Measurements from ENCODE around the gene NOTCH3.
A peak's percentile ranks its signal among the peaks of the same experiment; 100 is the strongest.

The NOTCH3 gene

GRCh38 chr19:15161028-15161984, 39.5 kb downstream of the NOTCH3 start:
- DNase-seq (ENCODE audit: low read depth), result no peak

- DNase-seq (ENCODE audit: low read depth), result no peak
Observed at GRCh38 chr19:15159251-15159650, 41.5 kb downstream of the NOTCH3 start.

GRCh38 chr19:15156391-15156790, 44.4 kb downstream of the NOTCH3 start:
- DNase-seq (ENCODE audit: low read depth), result no peak

GRCh38 chr19:15155296-15155695, 45.5 kb downstream of the NOTCH3 start:
- no peak for DNase-seq (ENCODE audit: low read depth)

GRCh38 chr19:15154002-15154612, 46.7 kb downstream of the NOTCH3 start:
- DNase-seq (ENCODE audit: low read depth), result no peak

- no peak for DNase-seq (ENCODE audit: low read depth)
Observed at GRCh38 chr19:15149737-15150136, 51.1 kb downstream of the NOTCH3 start.

GRCh38 chr19:15147090-15147489, 53.7 kb downstream of the NOTCH3 start:
- no peak for DNase-seq (ENCODE audit: low read depth)

- no peak for DNase-seq (ENCODE audit: low read depth)
Observed at GRCh38 chr19:15144046-15144646, 56.6 kb downstream of the NOTCH3 start.

- DNase-seq (ENCODE audit: low read depth), result no peak
Observed at GRCh38 chr19:15142313-15142712, 58.5 kb downstream of the NOTCH3 start.

GRCh38 chr19:15141143-15141542, 59.7 kb downstream of the NOTCH3 start:
- DNase-seq (ENCODE audit: low read depth), result no peak

- DNase-seq (ENCODE audit: low read depth), result no peak
Observed at GRCh38 chr19:15138427-15138826, 62.4 kb downstream of the NOTCH3 start.

GRCh38 chr19:15137777-15138176, 63.0 kb downstream of the NOTCH3 start:
- no peak for DNase-seq (ENCODE audit: low read depth)

- DNase-seq (ENCODE audit: low read depth), result no peak
Observed at GRCh38 chr19:15136234-15136954, 64.4 kb downstream of the NOTCH3 start.

GRCh38 chr19:15129856-15130585, 70.8 kb downstream of the NOTCH3 start:
- DNase-seq (ENCODE audit: low read depth), result no peak

- no peak for DNase-seq (ENCODE audit: low read depth)
Observed at GRCh38 chr19:15128162-15128770, 72.5 kb downstream of the NOTCH3 start.

GRCh38 chr19:15126131-15126910, 74.5 kb downstream of the NOTCH3 start:
- no peak for DNase-seq (ENCODE audit: low read depth)

- DNase-seq (ENCODE audit: low read depth), result peak; percentile 94
Observed at GRCh38 chr19:15125232-15126067, 75.3 kb downstream of the NOTCH3 start.

- no peak for DNase-seq (ENCODE audit: low read depth)
Observed at GRCh38 chr19:15124572-15125231, 76.1 kb downstream of the NOTCH3 start.

- no peak for DNase-seq (ENCODE audit: low read depth)
Observed at GRCh38 chr19:15123900-15124299, 76.9 kb downstream of the NOTCH3 start.
